Right renal cortex interstitium (tissue), 3 donors: ENCODE measurements around the gene DDR2. TPM values are rescaled to one million over a fixed set of nuclear protein-coding genes. Genes with fewer than 3 reads are reported as not detected.

Source experiments
- DNase-seq, 3 donors: peaks; one replicate each; pipeline ENCODE4 v3.0.0-alpha.2; 2013; ENCODE audit warnings: low read depth in 3 of 3, low spot score in 2 of 3
- polyA plus RNA-seq, 3 donors: library from polyadenylated mRNA; unstranded; fragments of 120-200 nt; gene quantifications; one replicate each; pipeline ENCODE4 v1.2.1, GENCODE V29; 2013; ENCODE audit not compliant: insufficient read length in 3 of 3

The DDR2 gene
- polyA plus RNA-seq, 3 donors: 19.5 to 22.7 (median 22.6) TPM

- no peak for DNase-seq
Measured at GRCh38 chr1:162670928-162671663, 38.8 kb downstream of the DDR2 start.

GRCh38 chr1:162671664-162672410, 39.6 kb downstream of the DDR2 start:
- no peak for DNase-seq

- DNase-seq: no peak
Measured at GRCh38 chr1:162672622-162673260, 40.5 kb downstream of the DDR2 start.

- DNase-seq: no peak
Measured at GRCh38 chr1:162674034-162674608, 41.9 kb downstream of the DDR2 start.

- DNase-seq: no peak
Measured at GRCh38 chr1:162676087-162676486, 43.8 kb downstream of the DDR2 start.

GRCh38 chr1:162676750-162677149, 44.5 kb downstream of the DDR2 start:
- no peak for DNase-seq

- no peak for DNase-seq
Measured at GRCh38 chr1:162677607-162678371, 45.5 kb downstream of the DDR2 start.

GRCh38 chr1:162678439-162678838, 46.2 kb downstream of the DDR2 start:
- DNase-seq: no peak

GRCh38 chr1:162679298-162679697, 47.0 kb downstream of the DDR2 start:
- no peak for DNase-seq

- DNase-seq: no peak
Measured at GRCh38 chr1:162680419-162681121, 48.3 kb downstream of the DDR2 start.

- DNase-seq: no peak
Measured at GRCh38 chr1:162681122-162681436, 48.8 kb downstream of the DDR2 start.

- no peak for DNase-seq
Measured at GRCh38 chr1:162682013-162682419, 49.8 kb downstream of the DDR2 start.

- DNase-seq: no peak
Measured at GRCh38 chr1:162687870-162688269, 55.6 kb downstream of the DDR2 start.

- no peak for DNase-seq
Measured at GRCh38 chr1:162688521-162688920, 56.3 kb downstream of the DDR2 start.

GRCh38 chr1:162688931-162689330, 56.7 kb downstream of the DDR2 start:
- DNase-seq: no peak

- no peak for DNase-seq
Measured at GRCh38 chr1:162689745-162690671, 57.7 kb downstream of the DDR2 start.

- no peak for DNase-seq
Measured at GRCh38 chr1:162690672-162691434, 58.6 kb downstream of the DDR2 start.

GRCh38 chr1:162691999-162692575, 59.8 kb downstream of the DDR2 start:
- no peak for DNase-seq
